ENCODE data around the gene DLG2.

GRCh38 chr11:83568516-83568915, 2058.6 kb downstream of the DLG2 start:
- TF ChIP-seq CTCF (IDR thresholded peaks at IDR 0.05; ENCODE audit: low read depth, low read length, poor library complexity, severe bottlenecking) (no peak), EZH2phosphoT487 (IDR thresholded peaks at IDR 0.05; ENCODE audit: borderline replicate concordance, low read length) (no peak)

Data from DOHH2 (cell line).